ENCODE results near the gene PCSK2.

Gene PCSK2

GRCh38 chr20:17273717-17274116 lies 46.9 kb downstream of the PCSK2 start:
- FAIRE-seq = no peak

DNA sequence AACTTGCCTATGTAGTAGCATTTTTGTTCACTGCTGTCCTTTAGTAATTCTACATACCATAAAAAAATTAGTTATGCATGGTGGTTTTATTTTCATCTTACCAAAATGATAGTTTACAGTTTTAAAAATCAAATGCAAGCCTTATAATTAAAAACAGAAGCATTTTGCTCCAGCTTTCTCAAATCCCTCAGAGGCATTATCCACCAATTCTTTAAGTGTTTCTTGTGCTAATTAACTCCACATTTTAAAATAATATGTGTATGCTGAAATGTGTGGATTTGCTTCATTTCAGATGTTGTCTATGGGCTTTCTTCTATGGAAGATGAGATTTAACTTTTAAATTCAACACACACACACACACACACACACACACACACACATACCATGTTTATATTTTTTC lies 49.3 kb downstream of the PCSK2 start:
- FAIRE-seq = no peak

DNA sequence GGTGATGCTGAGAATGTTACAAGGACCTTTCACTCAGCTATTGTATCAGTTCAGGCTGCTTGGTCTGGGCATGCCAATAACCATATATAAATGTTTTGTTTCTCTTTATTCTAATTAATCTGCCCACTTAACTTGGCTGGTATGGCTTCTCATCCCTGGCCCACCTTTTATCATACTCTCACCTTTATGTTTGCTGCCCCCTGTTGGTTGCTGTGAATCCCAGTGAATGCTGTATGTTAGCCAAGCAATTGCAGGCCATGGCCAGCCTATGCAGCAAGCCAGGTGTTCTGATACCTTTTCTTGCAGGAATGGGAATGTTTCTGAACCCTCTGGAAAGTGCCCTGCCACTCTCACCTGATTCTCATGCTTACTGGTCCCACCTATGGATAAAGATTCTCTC lies 54.6 kb downstream of the PCSK2 start:
- no peak for FAIRE-seq

DNA sequence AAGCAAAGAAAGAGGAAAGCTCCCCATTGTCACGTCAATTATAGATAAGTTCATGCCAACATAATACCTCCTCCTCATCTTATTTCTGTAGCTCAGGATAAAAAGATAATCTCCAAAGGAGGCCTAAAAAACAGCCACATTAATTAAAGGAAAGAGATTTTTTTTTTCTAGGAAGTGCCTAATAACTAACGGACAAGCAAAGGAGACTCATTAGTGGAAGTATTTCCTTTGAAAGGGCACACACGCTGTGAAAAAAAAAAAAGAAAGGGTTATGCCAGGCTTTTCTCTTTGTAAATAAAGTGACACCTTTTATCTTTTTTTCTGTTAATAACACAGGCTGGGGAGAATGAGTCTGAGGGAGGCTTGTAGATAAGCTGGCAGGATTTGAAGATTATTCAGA lies 55.7 kb downstream of the PCSK2 start:
- no peak for FAIRE-seq

DNA sequence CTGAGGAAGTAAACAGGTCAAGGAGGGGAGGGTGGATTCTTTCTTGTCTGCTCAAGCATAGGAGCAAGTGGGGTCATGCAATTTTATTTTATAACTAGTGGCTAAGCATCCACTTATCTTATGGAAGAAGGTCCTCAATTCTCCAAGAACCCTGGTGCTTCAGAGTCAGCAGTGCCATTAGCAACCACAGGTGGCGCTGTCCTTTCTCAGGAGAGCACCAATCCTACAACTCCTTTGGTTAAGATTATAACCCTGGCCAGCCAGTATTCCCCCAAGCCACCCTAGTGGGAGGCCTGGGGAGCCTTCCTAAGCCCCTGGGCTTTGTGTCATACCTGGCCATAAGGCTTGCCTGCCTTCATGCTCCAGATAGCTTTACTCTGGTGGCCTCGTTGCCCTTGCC lies 60.7 kb downstream of the PCSK2 start:
- FAIRE-seq = no peak

- no peak for FAIRE-seq
Measured at GRCh38 chr20:17287998-17288397, 61.2 kb downstream of the PCSK2 start.

DNA sequence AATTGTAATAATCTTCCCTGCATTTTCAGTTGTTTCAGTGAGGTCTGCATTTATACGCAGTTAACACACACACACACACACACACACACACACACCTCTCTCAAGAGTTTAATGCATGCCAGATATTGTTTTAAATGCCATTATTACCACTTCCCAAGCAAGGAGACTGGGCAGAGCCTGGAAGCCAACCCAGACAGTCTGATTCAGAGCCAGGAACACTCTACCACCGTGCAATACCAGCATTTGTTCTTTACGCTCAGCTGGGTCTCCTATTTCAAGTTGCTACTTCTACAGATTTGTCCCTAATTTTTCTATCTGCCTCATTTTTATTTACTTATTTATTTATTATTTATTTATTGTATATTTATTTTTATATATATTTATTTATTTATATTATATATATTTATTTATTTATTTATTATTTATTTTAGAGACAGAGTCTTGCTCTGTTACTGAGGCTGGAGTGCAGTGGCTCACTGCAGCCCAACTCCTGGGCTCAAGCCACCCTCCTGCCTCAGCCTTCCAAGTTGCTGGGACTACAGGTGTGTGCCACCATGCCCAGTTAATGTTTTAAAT lies 68.4 kb downstream of the PCSK2 start:
- FAIRE-seq = no peak

- no peak for FAIRE-seq
Measured at GRCh38 chr20:17295991-17296390, 69.2 kb downstream of the PCSK2 start.

DNA sequence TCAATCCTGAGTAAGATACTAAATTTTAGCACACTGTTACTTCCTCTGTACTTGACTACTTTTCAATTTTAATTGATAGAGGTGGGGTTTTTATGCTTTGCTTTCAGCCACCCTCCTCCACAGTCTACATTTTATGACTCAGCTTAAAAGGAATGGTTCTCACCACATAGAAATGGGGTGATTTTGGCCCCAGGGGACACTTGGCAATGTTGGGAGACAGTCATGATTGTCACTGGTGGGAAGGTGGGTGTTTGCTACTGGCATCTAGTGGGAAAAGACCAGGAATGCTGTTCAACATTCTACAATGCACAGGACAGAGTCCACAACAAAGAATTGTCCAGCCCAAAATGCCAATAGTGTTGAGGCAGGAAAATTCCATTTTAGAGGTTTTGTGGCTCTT lies 71.3 kb downstream of the PCSK2 start:
- no peak for FAIRE-seq

DNA sequence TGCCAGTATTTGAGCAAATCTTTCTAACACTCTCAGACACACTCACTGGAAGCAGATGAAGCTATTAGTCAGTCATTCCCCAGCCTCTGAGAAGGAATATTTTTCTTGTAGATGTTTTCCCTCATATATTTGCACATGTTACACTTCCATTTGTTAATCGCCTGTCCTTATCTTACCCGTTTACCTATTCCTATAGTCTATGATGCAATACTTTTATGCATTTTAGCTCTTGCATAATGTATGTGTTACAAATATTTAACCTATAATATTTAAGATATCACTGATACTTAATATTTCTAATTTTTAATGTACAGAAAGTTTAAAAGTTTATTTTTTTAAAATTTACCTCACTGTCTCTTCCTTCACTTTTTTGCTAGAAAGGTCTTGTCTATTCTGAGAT lies 71.9 kb downstream of the PCSK2 start:
- FAIRE-seq = peak; percentile 14

DNA sequence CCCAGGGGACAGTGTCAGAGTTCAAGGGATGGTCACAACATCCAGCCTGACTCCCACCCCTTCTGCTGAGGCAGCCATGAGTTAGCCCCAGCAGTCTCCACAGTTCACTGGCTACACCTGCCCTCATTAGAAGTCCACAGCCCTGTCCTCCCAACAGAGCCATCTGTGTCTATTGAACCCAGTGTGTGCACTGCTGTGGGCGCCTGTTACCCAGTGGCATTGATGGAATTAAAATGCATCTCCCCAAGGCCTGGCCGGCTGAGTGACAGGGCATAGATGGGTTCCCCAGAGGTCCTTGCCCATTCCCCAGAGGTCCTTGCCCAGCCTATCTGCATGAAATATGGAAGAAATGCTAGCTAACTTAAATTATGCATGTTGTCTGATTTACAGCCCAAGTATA lies 73.3 kb downstream of the PCSK2 start:
- no peak for FAIRE-seq

GRCh38 chr20:17304774-17305173 lies 77.9 kb downstream of the PCSK2 start:
- FAIRE-seq = no peak

DNA sequence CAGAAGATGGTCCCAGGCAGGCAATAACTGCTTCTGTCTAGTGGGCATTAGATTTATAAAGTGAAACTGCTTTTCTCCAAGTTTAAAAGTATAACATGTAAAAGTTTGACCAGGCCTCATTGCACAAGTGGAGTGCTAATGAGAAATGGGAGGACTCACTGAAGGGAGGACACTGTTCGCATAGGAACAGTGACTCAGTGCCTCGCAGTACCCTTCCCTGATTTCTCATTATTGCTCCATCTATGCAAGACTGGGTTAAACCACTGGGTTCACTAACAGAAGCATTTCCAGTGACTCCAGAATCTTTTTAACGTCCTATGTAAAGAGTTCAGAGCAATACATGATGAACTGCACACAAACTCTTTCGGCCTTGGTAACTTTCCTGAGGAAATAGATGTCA lies 79.6 kb downstream of the PCSK2 start:
- no peak for FAIRE-seq

- FAIRE-seq = no peak
Measured at GRCh38 chr20:17314264-17314663, 87.4 kb downstream of the PCSK2 start.

DNA sequence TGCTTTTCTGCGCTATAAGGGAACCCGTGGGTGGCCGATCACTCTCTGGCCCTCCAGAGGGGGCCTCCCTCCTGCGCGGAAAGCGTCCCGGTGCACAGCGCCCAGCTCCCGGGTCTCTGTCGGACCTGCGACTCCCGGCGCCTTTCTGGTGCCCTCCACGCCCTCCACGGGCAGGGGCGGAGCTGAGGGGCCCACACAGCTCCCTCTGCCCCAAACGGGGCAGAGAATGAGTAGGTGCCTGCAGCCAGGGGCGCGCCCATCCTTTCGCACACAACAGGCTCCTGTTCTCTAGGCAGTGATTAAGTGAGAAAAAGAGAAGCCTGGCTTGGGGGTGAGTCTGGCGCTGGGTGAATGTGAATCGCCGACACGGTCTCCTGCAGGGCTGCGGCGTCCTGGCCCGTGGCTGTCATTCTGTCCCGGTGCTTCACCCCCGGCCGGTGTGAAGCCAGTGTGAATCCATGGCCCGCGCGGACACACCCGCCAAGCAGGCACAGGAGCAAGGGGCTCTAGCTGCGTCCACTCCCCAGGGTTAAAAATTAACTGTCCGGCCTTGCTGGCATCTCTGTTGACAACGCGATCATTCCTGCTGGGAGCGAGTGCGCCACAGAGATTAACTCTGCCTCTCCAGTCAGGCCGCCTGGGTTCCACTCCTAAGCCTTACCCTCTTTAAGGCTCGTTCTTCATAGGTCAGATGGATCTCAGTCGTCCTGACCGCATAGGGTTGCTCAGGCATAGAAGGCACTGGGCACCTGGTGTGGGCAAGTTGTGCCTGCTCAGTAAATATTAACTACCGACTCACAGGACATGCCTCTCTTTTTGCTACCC lies 88.8 kb downstream of the PCSK2 start:
- FAIRE-seq = no peak

DNA sequence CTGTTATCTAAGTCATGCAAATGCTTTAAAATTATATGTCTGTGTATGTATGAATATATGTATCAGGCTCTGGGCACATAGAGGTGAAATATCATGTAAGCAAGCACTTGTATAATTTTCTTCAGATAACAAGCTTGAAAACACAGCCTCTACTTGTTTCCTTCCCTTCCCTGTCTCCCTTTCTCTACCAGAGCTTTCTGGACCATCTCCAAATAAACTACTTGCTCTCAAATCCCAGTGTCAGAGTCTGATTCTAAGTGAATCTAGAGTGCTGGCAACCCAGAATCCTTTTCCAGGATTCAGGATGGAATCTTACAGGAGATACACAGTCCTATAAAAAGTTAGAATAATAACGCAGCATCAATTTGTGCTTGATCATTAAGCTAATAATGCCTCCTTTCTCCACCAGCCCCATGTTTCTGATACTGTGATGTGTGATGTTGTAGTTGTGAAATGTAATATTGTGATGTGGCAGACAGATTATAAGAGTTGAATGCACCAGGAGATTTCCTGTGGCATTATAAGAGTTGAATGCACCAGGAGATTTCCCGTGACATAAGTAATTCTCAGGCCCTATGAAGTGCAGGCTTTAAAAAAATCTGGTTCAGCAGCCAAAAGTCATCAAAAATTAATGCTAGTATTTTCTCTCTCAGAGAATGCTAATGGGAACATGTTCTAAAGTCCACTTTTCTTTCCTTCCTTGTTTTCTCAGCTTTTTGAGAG lies 89.6 kb downstream of the PCSK2 start:
- FAIRE-seq = no peak

GRCh38 chr20:17317341-17317740 lies 90.5 kb downstream of the PCSK2 start:
- FAIRE-seq = no peak

DNA sequence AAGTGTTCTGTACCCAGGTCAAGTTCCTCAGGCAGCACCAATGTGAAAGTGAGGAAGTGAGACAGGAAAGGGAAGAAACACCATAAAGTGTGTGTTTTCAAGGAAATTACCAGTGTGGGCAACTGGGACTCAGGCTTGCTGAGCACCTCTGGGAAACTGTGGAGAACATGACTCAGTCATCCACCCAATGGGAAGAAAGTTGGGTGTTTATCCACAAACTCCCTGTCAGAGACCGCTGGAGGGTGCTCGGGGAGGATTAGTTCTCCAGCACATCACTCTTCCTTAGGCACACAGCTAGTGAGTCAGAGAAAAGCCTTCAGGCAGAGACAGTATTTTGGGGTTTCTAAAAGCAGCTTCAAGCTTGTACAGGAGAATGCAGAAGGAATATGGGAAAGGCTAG lies 93.6 kb downstream of the PCSK2 start:
- FAIRE-seq = no peak

DNA sequence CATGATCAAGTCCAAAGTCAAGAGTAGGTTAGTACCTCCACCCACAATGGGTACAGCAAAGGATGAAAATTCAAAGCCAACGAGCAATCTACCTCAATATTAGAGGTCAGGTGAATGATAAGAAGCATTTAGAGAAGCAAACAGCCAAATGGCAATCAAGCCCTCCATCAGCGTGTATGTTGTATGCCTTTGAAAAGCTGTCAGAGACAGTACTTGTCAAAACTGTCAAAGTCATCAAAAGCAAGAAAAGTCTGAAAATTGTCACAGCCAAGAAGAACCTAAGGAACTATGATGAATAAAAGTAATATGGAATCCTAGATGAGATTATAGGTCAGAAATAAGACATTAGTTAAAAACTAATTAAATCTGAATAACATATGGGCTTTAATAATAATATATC lies 99.3 kb downstream of the PCSK2 start:
- FAIRE-seq = no peak

- FAIRE-seq = no peak
Measured at GRCh38 chr20:17327185-17328148, 100.6 kb downstream of the PCSK2 start.

DNA sequence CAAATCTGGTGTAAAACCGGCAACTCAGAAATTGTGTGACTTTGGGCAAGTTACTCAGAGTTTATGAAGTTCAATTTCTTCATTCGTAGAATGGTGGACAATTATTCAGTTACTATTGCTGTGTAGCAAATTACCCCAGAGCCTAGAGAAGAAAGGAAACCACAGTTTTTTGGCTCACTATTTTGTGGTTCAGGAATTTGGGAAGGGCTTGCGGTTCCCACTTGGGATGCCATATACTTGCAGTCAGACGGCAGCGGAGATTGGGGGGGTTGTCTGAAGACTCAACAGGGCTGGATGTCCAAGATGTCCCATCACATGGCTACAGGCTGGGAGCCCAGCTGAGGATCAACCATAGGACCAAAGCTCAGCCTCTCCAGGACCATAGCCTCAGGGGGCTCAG lies 108.1 kb downstream of the PCSK2 start:
- FAIRE-seq = no peak

DNA sequence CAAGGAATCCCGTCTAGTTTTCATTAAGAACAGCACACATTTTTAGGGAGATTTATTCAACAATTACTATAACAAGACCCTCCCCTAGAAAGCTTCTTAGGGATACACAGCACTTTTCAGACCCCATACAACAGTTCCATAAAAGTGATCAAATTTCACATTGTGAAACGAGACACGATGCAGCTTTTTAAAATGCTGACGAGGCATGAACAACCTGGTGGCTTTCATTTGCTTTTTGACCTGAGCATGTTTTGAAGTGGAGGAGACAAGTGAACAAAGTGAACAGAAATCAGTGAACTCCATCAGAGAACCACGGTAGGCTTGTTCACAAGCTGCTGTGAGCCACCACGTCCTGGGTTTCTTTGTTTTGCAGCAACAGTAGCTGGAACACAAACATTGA lies 112.2 kb downstream of the PCSK2 start:
- FAIRE-seq = no peak

GRCh38 chr20:17343091-17343490 lies 116.3 kb downstream of the PCSK2 start:
- no peak for FAIRE-seq
